AG04450 (cell line): ENCODE data around the gene SPEG. TPM values are rescaled to one million over a fixed set of nuclear protein-coding genes. Genes with fewer than 3 reads are reported as not detected.

ENCODE experiments used
- CTCF ChIA-PET: fragments of 300-600, 350-600 bp; formaldehyde crosslinking; extraction: SDS; loops from one replicate; lab custom pipeline; 2022; ENCODE audit warnings: antibody characterized with exemption, inconsistent platforms; lab: Charles Lee
- POLR2A ChIA-PET: fragments of 350-600 bp; formaldehyde crosslinking; extraction: SDS; loops from one replicate; lab custom pipeline; 2021; ENCODE audit warnings: antibody characterized with exemption, inconsistent platforms; lab: Yijun Ruan, JAX
- DNase-seq: peaks from one replicate; pipeline ENCODE4 v3.0.0-alpha.2; 2011; ENCODE audit warnings: low read depth, low spot score
- H3K27ac ChIP-seq: one replicate; pipeline ENCODE4 v1.5.1; 2012; ENCODE audit warnings: low read depth, low read length, control low read depth
- H3K27me3 ChIP-seq: one replicate; pipeline ENCODE4 v1.6.0; 2012; ENCODE audit warnings: low read length; ENCODE audit not compliant: control insufficient read depth, insufficient read depth
- H3K4me3 ChIP-seq: 2 replicates; pipeline ENCODE4 v1.5.1; 2011; ENCODE audit warnings: mild to moderate bottlenecking, low read depth, low read length, control low read depth
- H3K9me3 ChIP-seq: 2 replicates; pipeline ENCODE4 v1.5.1; 2012; ENCODE audit warnings: low read length; ENCODE audit not compliant: control insufficient read depth, insufficient read depth
- CTCF ChIP-seq: IDR thresholded peaks from 2 replicates; pipeline ENCODE4 v1.5.1; 2011; ENCODE audit warnings: low read depth, low read length, control low read depth, inconsistent platforms
- polyA plus RNA-seq: library from polyadenylated mRNA; depleted of rRNA; stranded (reverse); fragments of >200 nt; gene quantifications from 2 replicates; pipeline ENCODE4 v1.2.3, GENCODE V29; 2011

Gene SPEG
- polyA plus RNA-seq, 1 experiment, result 28.0 TPM

DNA sequence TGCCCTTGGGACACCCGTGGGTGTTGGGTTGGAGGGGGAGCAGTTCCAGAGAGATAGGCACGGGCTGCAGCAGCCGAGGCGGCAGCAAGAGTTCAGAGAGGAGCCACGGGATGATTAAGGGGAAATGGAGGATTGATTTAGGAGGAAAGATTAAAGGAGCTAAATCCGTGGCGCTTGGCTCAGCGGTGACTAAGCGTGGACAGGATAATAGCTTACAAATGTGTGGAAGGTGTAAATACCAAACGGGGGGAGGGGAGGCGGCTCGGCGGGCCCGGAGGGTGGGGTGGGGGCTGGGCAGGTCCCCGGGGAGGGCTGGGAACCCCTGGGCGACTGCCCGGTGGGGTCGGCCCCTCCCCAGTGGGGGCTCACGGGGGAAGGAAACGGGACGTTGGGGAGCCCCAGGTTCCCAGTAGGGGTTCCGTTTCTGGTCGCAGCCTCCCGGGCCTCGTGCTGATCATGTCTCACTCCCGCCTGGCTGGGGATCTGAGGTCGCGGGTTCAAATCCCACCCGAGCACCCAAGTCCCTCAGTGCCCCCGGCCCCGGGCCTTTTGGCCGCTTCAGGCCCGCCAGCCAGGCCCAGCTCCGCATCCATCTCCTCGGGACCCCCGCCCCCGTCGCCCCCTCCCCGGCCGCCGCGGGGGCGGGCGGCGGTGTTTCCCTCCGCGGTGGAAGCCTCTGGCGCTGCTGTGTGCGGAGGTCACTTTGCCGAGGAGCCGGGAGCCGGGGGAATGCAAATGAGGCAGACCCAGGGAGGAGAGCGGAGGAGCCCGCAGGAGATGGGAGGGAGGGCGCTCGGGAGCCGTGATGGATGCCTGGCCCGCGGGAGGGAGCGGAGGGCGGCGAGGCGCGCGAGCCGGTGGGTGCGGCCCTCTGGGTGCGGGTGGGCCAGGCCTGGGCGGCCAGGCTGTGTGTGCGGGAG is 87.7 kb downstream of the SPEG start:
- H3K27me3 ChIP-seq, result peaks cover 20% of the 10 kb centered on the region
- no peak for DNase-seq
- peak overlapping the region; percentile 47 for H3K27ac ChIP-seq
- ChIA-PET POLR2A (interaction anchor here (0.9 to 1.0 kb wide), 2 partner anchors 12 to 24 kb away, joined by 4 to 6 read pairs; partner anchors contain the start of gene GMPPA), CTCF (interaction anchor here (0.6 to 9.9 kb wide), 16 partner anchors 9 to 212 kb away, joined by 3 to 270 read pairs (median 10); partner anchors contain the start of genes DNPEP, GMPPA and OBSL1)
- no peaks in the 10 kb centered on the region for H3K9me3 ChIP-seq
- 0 out of 2 replicates have a peak overlapping the region, but pooled peaks have one; percentile 13 for H3K4me3 ChIP-seq
- TF ChIP-seq CTCF, result no peak

GRCh38 chr2:219523031-219523671 is 88.5 kb downstream of the SPEG start:
- ChIA-PET POLR2A (interaction anchor here (0.6 to 1.0 kb wide), 2 partner anchors 13 to 25 kb away, joined by 3 to 6 read pairs; partner anchors contain the start of gene GMPPA), CTCF (interaction anchor here (0.9 to 9.9 kb wide), 7 partner anchors 15 to 120 kb away, joined by 4 to 270 read pairs (median 35); partner anchors contain the start of gene GMPPA)
- no peak overlapping the region for H3K27ac ChIP-seq
- H3K27me3 ChIP-seq, result peaks cover 24% of the 10 kb centered on the region
- no peak for TF ChIP-seq CTCF
- no peak for DNase-seq
- no peaks in the 10 kb centered on the region for H3K9me3 ChIP-seq
- no peak overlapping the region for H3K4me3 ChIP-seq

GRCh38 chr2:219524817-219525216 is 90.2 kb downstream of the SPEG start:
- TF ChIP-seq CTCF, result no peak
- Histone ChIP-seq H3K4me3 (no peak overlapping the region), H3K9me3 (no peaks in the 10 kb centered on the region), H3K27ac (no peak overlapping the region), H3K27me3 (peaks cover 30% of the 10 kb centered on the region)
- ChIA-PET CTCF (interaction anchor here (1.6 to 9.9 kb wide), 5 partner anchors 16 to 122 kb away, joined by 4 to 270 read pairs (median 97); a partner anchor contains a TSS), POLR2A (no interaction called here)
- DNase-seq, result no peak

DNA sequence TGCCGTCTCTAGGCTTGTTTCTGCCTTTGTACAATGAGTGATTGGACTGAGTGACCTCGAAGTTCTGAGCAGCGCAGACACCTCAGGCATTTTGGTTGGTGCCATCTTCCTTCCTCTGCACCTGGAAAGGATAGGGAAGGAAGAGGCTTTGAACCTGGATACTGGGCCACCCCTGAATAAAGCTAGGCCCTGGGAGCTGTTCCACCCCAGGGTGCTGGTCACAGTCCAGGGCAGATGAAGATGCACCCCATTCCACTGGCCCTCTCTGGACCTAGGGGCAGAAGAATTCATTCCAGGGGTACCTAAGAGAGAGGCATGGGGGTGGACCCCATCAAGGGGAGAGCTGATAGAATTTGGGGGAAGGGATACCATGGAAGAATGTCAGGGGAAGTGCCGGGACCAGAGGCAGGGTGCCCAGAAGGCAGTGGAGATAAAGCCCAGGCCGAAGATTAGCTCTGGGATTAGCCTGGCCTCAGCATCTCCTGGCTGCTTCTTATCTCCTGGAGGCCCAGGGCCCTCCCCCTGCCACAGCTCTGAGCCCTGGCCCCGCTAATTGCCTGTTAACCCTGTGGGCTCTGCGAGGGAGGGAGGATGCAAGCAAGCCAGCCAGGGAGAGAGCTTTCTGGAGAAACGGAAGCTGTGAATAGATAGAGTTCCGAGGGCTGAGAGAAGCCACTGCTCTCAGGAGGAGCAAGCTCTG is 91.0 kb downstream of the SPEG start:
- ChIA-PET CTCF (interaction anchor here (1.6 to 9.9 kb wide), 5 partner anchors 15 to 123 kb away, joined by 4 to 270 read pairs (median 97); a partner anchor contains a TSS), POLR2A (interaction anchor here (0.5 kb wide), 1 partner anchor 110 kb away, joined by 3 read pairs; no protein-coding TSS in a partner anchor)
- Histone ChIP-seq H3K4me3 (no peak overlapping the region), H3K9me3 (no peaks in the 10 kb centered on the region), H3K27ac (no peak overlapping the region), H3K27me3 (peaks cover 34% of the 10 kb centered on the region)
- no peak for DNase-seq
- no peak for TF ChIP-seq CTCF
